Gastroesophageal sphincter (tissue), 4 donors: ENCODE measurements around the gene ZNF595. TPM values are rescaled to one million over a fixed set of nuclear protein-coding genes. Genes with fewer than 3 reads are reported as not detected.

Experiments
- ATAC-seq: fragments of 150-250 bp; one replicate; pipeline ENCODE4 v1.9.1; 2016; ENCODE audit warnings: mild to moderate bottlenecking, moderate library complexity
- H3K27ac ChIP-seq, 4 donors: fragments of 200-600 bp; sonication (generic) in 3 of 4; 1 replicate in 3 of 4; 2 replicates in 1 of 4; pipeline ENCODE4 v1.5.1; 2016 to 2019
- H3K27me3 ChIP-seq: fragments of 200-600 bp; sonication (generic); one replicate; pipeline ENCODE4 v1.5.1; 2019
- H3K36me3 ChIP-seq, 2 donors: fragments of 200-600 bp; sonication (generic); one replicate each; pipeline ENCODE4 v1.5.1; 2019; ENCODE audit warnings: control low read depth in 1 of 2
- H3K4me1 ChIP-seq, 3 donors: fragments of 200-600 bp; sonication (generic); 1 replicate in 2 of 3; 2 replicates in 1 of 3; pipeline ENCODE4 v1.5.1; 2016 to 2019; ENCODE audit warnings: control low read depth in 2 of 3
- H3K4me3 ChIP-seq, 2 donors: fragments of 200-600 bp; sonication (generic); one replicate each; pipeline ENCODE4 v1.5.1; 2019; ENCODE audit warnings: mild to moderate bottlenecking in 1 of 2, moderate library complexity in 1 of 2
- H3K9me3 ChIP-seq, 3 donors: fragments of 200-600 bp; sonication (generic); one replicate each; pipeline ENCODE4 v1.5.1; 2017 to 2019; ENCODE audit warnings: control low read depth in 2 of 3
- CTCF ChIP-seq, 4 experiments: fragments of 200-600 bp in 2 of 4; fragments of 450-650 bp in 2 of 4; sonication (generic) in 1 of 4; IDR thresholded peaks; one replicate each; pipeline ENCODE4 v1.5.1; 2017 to 2019; ENCODE audit warnings: antibody characterized with exemption in 4 of 4, mild to moderate bottlenecking in 2 of 4, moderate library complexity in 2 of 4
- EP300 ChIP-seq: sonication (generic); formaldehyde crosslinking; IDR thresholded peaks from one replicate; pipeline ENCODE4 v1.6.1; 2017; ENCODE audit warnings: antibody characterized with exemption, mild to moderate bottlenecking
- POLR2A ChIP-seq, 2 donors: fragments of 450-650 bp; IDR thresholded peaks; one replicate each; pipeline ENCODE4 v1.6.1; 2017; ENCODE audit warnings: antibody characterized with exemption in 2 of 2, mild to moderate bottlenecking in 2 of 2, moderate library complexity in 1 of 2
- POLR2AphosphoS5 ChIP-seq: sonication (generic); formaldehyde crosslinking; IDR thresholded peaks from one replicate; pipeline ENCODE4 v1.6.1; 2017; ENCODE audit warnings: antibody characterized with exemption
- WGBS, 2 donors: methylation state at CpG; one replicate each; pipeline ENCODE4 v1.1.5; 2018; ENCODE audit warnings: low coverage in 1 of 2; 5-methylcytosine and 5-hydroxymethylcytosine counted together
- total RNA-seq, 4 donors: library from RNA; depleted of rRNA; stranded (reverse); fragments of >200 nt; gene quantifications; one replicate each; pipeline ENCODE4 v1.1.0, GENCODE V29; 2016

Gene ZNF595
- total RNA-seq, 4 donors from 2014 or later, result 10.2 to 36.1 (median 24.2) TPM

DNA sequence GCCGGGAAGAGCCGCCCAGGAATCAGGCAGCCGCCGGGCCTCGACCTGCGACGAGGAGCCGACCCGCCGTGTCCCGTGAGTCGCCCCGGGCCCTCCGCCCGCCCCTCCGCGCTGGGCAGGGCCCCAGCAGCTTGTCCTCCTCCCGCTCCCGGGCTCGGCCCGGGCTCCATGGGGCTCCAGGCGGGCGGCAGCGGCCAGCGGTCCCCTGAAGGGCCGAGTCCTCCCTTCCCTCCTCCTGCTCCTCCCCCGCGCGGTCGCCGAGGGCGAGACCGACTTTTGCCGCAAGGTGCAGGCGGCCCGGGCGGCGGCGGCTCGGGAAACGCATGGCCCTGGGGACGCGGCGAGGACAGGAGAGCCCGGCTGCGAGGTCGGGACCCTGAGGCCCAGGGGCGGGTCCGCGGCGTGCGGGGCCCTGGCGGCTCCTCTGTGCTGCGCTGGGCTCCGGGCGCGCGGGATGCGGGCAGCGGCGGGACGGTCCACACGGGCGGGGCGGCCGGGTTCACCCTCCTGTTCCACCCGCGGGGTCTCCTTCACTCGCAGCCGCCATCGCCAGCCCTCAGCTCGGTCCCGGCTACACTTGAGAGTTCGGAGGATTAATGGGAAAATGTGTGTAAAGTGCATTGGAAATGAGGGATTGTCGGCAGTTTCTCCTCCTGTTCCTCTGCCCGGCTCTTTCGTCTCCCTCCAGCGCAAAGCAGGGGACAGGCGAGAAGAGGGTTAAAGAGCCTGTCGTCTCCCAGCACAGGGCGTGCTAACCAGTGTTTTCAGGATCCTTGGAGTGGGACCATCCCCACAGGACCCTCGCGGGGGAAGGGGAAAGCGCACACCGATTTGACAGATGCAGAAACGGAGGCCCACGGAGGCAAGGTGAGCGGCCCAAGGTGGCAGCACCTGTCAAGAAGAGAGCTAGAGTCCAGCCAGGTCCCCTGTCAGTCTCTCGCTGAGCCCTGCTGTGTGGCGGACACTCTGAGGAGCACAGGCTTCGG, 54.6 kb downstream of the ZNF595 start:
- 0% methylated on average over 2 to 5 of the region's 91 CpGs for WGBS, 2 donors
- Histone ChIP-seq H3K27ac (no peak overlapping the region), H3K4me1 (peaks cover 0 to 15% (median 5%) of the 10 kb centered on the region in 3 donors), H3K27me3 (peaks cover 71% of the 10 kb centered on the region), H3K36me3 (no peaks in the 10 kb centered on the region), H3K4me3 (peak overlapping the region; percentile 4 to 52), H3K9me3 (peaks cover 0 to 22% (median 0%) of the 10 kb centered on the region in 3 donors)
- TF ChIP-seq CTCF (IDR thresholded peaks at IDR 0.05) (no peak), EP300 (no peak), POLR2A (IDR thresholded peaks at IDR 0.05) (no peak), POLR2AphosphoS5 (no peak)
- ATAC-seq, result no peak

DNA sequence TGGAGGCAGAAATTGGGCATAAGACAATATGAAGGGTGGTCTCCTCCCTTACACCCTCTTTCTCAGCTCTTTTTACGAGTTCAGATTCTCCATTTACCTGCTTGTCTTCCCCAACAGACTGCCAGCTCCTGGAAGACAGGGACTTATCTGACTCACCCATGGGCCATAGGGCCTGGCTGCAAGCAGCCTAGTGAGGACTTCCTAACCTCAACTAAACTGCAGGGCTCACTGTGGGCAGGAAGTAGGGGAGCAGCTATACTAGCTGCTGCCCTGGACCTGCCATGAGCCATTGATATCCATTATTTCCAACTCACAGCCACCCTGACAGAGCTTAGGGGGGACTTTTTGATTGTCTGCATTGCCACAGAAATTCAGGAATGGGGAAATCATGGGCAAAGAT, 59.6 kb downstream of the ZNF595 start:
- H3K4me3 ChIP-seq, result no peak overlapping the region
- H3K27ac ChIP-seq, result no peak overlapping the region
- no peaks in the 10 kb centered on the region for H3K36me3 ChIP-seq
- WGBS, 2 donors, result 70% methylated on average over 1 of the region's 1 CpG; no CpG with 5 or more reads in 1 of the 2 donors
- H3K4me1 ChIP-seq, result peaks cover 0 to 5% (median 4%) of the 10 kb centered on the region in 3 donors
- H3K27me3 ChIP-seq, result peaks cover 52% of the 10 kb centered on the region
- TF ChIP-seq POLR2AphosphoS5 (no peak), POLR2A (IDR thresholded peaks at IDR 0.05) (no peak), EP300 (no peak), CTCF (IDR thresholded peaks at IDR 0.05) (no peak)
- ATAC-seq, result no peak
- H3K9me3 ChIP-seq, result peaks cover 0 to 8% (median 0%) of the 10 kb centered on the region in 3 donors

DNA sequence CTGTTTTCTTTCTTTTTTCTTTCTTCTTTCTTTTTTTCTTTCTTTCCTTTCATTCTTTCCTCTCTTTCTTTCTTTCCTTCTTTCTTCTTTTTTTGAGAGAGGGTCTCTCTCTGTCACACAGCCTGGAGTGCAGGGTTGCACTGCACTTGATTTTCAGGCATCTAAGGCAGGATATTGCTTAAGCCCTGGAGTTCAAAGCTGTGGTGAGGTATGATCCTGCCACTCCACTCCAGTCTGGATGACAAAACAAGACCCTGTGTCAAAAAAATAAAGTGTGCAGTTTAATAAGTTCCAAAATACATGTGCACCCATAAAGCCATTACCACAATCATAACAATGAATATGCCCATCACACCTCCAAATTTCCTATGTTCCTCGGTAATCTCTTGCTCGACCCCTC, 60.6 kb downstream of the ZNF595 start:
- H3K27me3 ChIP-seq, result peaks cover 43% of the 10 kb centered on the region
- H3K36me3 ChIP-seq, result no peaks in the 10 kb centered on the region
- TF ChIP-seq EP300, result no peak
- no peak for TF ChIP-seq CTCF (IDR thresholded peaks at IDR 0.05)
- TF ChIP-seq POLR2A (IDR thresholded peaks at IDR 0.05), result no peak
- no peak for TF ChIP-seq POLR2AphosphoS5
- H3K4me3 ChIP-seq, result no peak overlapping the region
- 89 to 94% methylated on average over 2 of the region's 2 CpGs for WGBS, 2 donors
- ATAC-seq, result no peak
- no peaks in the 10 kb centered on the region for H3K9me3 ChIP-seq
- H3K4me1 ChIP-seq, result no peaks in the 10 kb centered on the region
- H3K27ac ChIP-seq, result no peak overlapping the region

DNA sequence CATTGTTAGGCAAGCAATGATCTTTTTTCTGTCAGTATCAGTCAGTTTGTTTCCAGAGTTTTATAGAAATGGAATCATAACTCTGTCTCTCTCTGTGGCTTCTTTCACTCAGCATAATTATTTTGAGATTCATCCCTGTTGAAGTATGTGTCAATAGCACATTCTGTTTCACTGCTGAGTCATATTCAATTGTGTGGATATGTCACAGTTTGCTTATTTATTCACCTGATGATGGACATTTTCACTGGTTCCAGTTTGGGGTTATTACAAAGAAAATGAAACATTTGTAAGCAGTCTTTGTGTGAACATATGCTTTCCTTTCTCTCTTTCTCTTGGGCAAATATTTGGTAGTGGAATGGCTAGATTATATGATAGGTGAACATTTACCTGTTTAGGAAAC, 61.0 kb downstream of the ZNF595 start:
- peaks cover 38% of the 10 kb centered on the region for H3K27me3 ChIP-seq
- H3K9me3 ChIP-seq, result no peaks in the 10 kb centered on the region
- no peaks in the 10 kb centered on the region for H3K4me1 ChIP-seq
- H3K4me3 ChIP-seq, result no peak overlapping the region
- ATAC-seq, result no peak
- H3K36me3 ChIP-seq, result no peaks in the 10 kb centered on the region
- no peak overlapping the region for H3K27ac ChIP-seq
- TF ChIP-seq POLR2AphosphoS5, result no peak
- no peak for TF ChIP-seq CTCF (IDR thresholded peaks at IDR 0.05)
- no peak for TF ChIP-seq EP300

- Histone ChIP-seq H3K27me3 (peaks cover 15% of the 10 kb centered on the region), H3K9me3 (no peaks in the 10 kb centered on the region), H3K4me3 (no peak overlapping the region), H3K4me1 (no peaks in the 10 kb centered on the region), H3K27ac (no peak overlapping the region), H3K36me3 (no peaks in the 10 kb centered on the region)
- 67 to 75% methylated on average over 1 of the region's 1 CpG for WGBS, 2 donors
- TF ChIP-seq POLR2A (IDR thresholded peaks at IDR 0.05) (no peak), POLR2AphosphoS5 (no peak), EP300 (no peak), CTCF (IDR thresholded peaks at IDR 0.05) (no peak)
- ATAC-seq, result no peak
Measured at GRCh38 chr4:116499-116898, 63.4 kb downstream of the ZNF595 start.
